GM21515 (cell line): ENCODE measurements around the gene EFHC1.

ENCODE experiments used
- ATAC-seq: cut with Tn5 transposase; IDR thresholded peaks from one replicate; pipeline ENCODE4 v1.9.1; 2021; ENCODE audit not compliant: unreplicated experiment

EFHC1 gene

GRCh38 chr6:52551483-52552277 is 131.5 kb downstream of the EFHC1 start:
- ATAC-seq: no peak

DNA sequence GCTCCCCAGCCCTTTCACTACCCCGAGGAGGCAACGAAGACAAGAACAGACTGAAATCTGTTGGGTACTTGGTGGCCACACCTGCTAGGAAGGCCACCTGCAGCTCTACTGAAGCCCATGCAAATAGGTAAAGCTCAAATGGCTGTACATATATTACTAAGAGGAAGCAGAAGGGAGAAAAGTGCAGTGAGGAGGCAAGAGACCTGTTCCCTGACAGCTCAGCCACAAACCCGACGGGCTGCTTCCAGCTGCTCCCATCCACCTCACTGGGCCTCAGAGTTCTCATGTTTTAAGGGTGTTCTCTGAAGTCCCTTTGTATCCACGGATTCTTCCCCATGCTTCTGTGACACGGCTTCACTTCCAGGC is 132.1 kb downstream of the EFHC1 start:
- ATAC-seq: peak; percentile 96

DNA sequence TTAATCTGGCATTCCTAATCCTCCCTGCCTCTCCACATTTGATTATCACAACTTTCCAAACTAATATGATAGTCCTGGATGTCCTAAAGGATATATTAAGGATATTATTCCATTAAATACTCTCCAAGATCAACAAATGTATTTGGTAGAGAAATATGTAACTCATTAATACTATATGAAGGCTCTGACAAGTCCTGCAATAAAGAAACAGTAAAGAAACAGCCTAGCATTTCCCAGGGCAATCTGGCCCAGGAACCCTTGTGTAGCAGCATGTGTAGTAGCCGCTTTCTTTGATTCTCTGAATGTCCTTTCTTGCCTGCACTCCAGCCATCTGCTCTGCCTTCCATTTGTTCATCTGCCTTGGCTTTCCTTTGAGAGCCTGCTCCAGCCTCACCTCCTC is 133.0 kb downstream of the EFHC1 start:
- no peak for ATAC-seq

GRCh38 chr6:52553719-52554118 is 133.6 kb downstream of the EFHC1 start:
- no peak for ATAC-seq

GRCh38 chr6:52554684-52555280 is 134.6 kb downstream of the EFHC1 start:
- ATAC-seq: no peak

- no peak for ATAC-seq
Observed at GRCh38 chr6:52555518-52556233, 135.5 kb downstream of the EFHC1 start.

DNA sequence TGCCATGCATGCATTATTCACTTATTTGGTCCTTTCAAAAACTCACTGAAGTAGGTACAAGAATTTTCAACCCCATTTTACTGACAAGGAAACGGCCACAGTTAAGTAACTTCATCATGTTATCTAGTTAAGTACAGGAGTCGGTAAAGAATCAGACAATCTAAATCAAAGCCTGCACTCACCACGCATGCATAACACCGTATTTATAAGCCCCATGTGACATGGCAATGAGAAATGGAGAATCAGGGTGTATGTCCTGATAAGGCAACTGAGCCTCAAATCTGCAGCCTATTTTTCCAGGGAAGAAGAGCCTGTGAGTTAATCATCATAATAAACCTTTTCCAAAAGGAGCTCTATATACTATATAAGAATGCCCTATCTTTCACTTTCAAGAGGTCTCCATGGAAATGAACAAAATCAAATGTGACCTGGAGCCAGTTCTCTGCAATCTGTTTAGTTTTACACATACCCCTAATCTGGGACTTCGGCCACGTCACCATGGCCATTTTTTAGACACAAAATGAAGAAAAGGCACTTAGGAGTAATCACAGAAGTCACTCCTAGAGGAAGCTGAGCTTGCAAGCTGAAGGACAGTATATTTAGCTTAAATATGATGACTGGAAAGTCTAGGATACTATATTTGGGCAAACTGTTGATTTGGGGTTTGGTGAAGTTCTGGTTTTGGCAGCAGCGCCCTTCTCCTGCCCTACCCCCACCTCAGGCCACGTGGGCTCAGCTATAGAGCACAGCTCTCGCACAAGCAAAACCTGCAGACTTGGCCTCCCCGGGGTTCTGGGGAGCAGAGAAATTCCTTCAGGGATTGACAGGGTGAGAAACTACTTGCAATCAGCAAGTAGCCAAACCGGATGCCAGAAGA is 137.5 kb downstream of the EFHC1 start:
- ATAC-seq: no peak

- ATAC-seq: no peak
Observed at GRCh38 chr6:52558266-52559000, 138.3 kb downstream of the EFHC1 start.

DNA sequence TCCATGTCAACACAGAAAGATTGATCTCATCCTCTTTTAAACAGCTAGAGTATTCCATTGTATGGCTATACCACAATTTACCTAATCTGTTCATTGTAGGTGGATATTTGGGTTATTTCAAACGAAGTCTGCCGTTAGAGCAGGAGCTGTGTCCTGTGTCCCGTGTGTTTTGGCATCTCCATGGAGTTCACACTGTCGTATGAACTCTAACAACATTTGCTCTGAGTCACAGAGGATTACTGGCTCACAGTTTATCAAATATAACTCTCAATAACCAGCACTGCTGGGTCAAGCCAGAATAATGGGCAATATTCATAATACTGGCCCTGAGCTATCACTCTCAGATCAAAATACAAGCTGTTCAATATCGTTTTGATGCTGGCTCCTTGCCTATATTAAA is 140.3 kb downstream of the EFHC1 start:
- ATAC-seq: no peak

- no peak for ATAC-seq
Observed at GRCh38 chr6:52562911-52563310, 142.8 kb downstream of the EFHC1 start.

DNA sequence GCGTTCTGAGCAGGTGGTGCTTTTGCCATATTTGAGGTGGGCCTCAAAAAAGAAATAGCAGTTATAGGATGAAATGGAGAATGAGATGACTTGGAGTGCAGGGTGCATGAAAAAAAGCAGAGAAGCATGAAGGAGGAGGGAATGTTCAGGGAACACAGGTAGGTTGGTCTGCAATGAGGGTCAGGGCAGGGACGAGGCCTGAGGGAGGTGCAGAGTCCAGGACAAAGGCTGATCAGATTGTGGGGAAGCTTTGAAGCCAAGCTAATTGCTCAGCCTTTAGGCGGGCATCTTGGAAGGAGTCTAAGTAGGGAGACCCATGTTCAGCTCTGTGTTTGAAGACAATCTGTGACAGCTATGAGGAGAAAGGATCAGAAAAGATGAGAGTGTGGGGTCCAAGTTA is 144.7 kb downstream of the EFHC1 start:
- no peak for ATAC-seq

- ATAC-seq: peak; percentile 74
Observed at GRCh38 chr6:52566201-52566600, 146.1 kb downstream of the EFHC1 start.

GRCh38 chr6:52566853-52567279 is 146.7 kb downstream of the EFHC1 start:
- ATAC-seq: no peak

- ATAC-seq: no peak
Observed at GRCh38 chr6:52568320-52568719, 148.2 kb downstream of the EFHC1 start.

GRCh38 chr6:52570291-52570700 is 150.2 kb downstream of the EFHC1 start:
- ATAC-seq: no peak

- no peak for ATAC-seq
Observed at GRCh38 chr6:52571099-52571755, 151.1 kb downstream of the EFHC1 start.

GRCh38 chr6:52572536-52572935 is 152.4 kb downstream of the EFHC1 start:
- no peak for ATAC-seq

GRCh38 chr6:52573295-52573694 is 153.2 kb downstream of the EFHC1 start:
- ATAC-seq: no peak
